Dermis blood vessel endothelial cell (primary cell): Measurements from ENCODE around the gene IFI27L2. TPM values are rescaled to one million over a fixed set of nuclear protein-coding genes. Genes with fewer than 3 reads are reported as not detected.

Source experiments
- DNase-seq: peaks from one replicate; pipeline ENCODE4 v3.0.0; 2010
- total RNA-seq: library from RNA; depleted of rRNA; stranded (reverse); fragments of >200 nt; gene quantifications from 2 replicates; pipeline ENCODE4 v1.2.3, GENCODE V29; 2014

Gene IFI27L2
- total RNA-seq, 1 donor from 2014 or later = 10.2 TPM

DNA sequence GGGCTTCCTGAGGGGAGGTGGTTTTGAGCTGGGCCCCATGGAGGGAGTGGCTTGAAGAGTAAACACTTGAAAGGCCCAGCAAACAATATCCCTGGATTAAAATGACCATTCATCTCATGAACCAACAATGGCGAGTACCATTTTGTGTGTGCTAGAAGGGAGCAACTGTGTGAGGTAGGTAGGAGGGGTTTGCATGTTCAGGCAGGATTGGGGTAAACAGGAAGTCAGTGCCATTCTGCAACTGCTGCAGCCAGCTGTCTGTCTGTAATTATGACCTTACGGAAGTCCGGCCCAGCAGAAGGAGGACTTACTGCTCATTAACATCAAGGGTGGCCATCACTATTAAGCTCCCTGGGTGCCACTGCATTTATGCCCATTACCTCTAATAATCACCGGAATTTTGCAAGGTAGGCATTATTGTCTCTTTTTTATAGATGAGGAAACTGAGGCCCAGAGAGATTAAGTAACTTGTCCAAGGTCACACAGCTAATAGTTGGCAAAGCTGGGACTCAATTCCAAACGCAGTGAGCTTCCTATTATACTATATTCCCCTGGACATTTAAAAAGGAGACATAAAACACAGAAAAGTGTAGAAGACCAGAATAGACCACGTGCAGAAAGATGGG lies 16.6 kb upstream of the IFI27L2 start:
- DNase-seq = peak; percentile 15

DNA sequence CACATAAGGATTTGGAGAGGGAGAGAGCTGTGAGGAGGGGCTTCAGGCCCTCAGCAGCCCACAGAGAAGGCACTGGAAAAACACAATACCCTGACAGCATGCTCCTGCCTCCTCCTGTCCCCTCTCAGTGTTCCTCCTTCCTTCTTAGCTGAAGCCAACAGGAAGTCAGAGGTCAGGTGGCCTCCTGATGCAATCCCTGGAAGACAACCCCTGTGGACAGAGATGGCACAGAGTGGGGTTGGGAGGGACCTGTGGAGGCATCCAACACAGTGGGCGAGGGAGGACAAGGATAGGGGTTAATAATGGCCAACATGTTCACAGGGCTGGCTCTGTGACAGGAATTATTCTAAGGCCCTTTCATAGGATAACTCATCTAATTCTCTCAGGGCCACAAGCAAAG lies 15.4 kb upstream of the IFI27L2 start:
- no peak for DNase-seq

DNA sequence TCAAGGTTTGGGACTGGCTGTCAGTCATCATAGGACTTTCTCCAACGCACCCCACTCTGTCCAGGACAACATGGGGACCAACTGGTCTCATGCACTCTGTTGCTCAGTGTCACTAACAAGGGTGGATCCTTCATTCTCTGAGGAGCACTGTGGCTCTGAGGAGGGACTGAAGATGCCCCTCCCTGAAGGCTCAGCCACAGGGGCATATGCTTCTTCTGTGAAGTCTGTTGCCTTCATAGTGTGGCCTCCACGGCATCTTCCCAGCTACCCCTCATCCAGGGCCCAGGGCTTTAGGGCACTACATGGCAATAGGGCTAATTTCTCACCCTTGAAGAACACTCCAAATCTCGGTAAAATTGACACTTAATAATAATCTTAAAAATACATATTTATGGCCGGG lies 14.3 kb upstream of the IFI27L2 start:
- DNase-seq = no peak

DNA sequence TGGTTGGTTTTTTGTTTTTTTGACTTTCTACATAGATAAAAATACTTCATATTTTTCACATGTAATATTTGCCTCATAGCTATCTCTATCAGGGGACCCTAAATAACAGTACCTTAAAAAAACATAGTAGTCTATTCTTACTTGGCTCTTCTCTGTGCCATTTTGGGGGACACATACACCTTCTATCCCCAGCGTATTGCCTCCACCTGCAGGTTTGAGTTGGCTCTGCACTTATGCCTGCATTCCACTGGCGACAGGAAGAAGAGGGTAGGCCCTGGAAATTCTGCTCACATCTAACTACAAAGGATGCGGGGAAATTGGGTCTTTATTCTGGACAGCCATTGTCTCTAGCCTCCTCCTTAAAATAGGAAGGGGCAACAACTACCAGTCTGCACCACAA lies 13.8 kb upstream of the IFI27L2 start:
- peak; percentile 41 for DNase-seq

DNA sequence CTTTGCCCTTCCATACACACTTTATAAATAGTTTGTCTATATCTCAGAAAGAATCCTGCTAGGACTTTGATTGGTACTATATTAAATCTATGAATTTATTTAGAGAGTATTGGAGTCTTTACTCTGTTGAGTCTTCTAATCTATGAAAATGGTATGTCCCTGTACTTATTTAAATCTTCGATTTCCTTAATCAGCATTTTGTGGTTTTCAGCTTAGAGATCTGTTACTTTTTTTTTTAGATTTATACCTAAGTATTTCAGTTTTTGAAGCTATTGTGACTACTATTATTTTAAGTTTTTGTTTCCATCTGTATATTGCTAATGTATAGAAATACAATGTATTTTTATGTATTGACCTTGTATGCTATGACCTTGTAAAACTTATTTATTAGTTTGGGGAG lies 13.4 kb upstream of the IFI27L2 start:
- DNase-seq = no peak

DNA sequence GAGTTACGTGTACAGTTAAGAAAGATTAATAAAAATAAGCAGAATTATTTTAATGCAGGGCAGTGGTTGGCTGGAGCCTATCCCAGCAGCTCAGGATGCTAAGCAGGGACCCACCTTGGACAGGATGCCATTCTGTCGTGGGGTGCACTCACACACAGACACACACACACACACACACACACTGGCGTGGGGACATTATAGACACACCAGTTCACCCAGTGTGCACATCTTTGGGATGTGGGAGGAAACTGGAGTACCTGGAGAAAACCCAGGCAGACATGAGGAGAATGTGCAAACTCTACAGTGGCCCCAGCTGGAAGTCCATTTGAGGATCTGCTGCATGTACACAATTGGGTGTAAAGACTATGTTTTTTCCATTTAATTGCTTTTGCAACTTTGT lies 12.8 kb upstream of the IFI27L2 start:
- DNase-seq = no peak

DNA sequence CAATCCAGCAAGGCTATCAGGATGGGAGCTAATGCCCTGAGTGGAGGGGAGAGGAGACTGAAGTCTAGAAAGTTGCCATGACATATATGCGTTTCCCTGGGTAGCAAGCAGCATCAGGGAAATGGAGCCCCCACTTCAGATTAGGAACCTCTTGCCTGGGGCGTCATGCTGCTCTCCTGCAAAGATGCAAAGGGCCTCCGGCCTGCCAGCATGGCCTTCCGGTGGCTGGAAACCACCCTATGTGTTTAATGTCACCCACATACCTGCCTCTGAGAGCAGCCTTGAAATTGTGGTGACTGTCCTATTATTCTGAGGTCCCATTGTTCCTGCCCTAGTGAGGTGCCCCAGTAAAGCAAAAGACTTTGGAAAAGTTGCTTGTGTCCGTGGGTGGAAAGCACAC lies 10.0 kb upstream of the IFI27L2 start:
- DNase-seq = no peak

DNA sequence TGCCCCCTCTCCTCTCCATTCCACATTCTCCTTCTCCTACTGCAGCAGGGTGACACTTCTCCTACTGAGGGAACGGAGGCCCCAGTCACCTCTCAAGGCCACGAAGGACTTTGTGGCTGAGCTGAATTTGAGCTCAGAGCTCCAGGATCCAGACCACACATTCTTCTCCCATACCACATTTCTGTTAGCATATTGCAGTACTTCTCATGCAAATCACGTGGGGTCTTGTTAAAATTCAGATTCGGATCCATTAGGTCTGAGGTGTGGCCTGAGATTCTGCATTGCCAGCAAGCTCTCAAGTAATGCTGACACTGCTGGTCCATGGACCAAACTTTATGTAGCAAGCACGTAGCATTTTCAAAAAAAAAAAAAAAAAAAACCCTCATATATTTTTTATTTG lies 9.6 kb upstream of the IFI27L2 start:
- no peak for DNase-seq

DNA sequence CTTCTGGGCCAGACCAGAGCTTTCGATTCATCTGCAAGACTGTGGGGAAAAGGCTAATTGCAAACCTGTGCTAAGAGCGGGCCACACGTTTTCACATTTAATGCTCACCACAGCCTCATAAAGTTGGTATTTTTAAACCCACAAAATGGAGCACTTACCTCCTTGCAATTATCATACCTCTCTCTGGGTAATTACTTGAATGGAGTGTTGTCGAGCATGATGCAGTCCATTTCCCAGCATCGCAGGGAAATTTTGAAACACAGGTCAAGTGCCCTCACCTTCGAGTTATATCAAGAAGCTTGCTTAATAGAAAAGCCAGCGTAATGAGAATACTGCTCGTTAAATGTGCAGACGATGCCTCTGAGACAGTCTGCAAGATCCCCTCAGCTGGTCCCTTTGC lies 8.8 kb upstream of the IFI27L2 start:
- no peak for DNase-seq

DNA sequence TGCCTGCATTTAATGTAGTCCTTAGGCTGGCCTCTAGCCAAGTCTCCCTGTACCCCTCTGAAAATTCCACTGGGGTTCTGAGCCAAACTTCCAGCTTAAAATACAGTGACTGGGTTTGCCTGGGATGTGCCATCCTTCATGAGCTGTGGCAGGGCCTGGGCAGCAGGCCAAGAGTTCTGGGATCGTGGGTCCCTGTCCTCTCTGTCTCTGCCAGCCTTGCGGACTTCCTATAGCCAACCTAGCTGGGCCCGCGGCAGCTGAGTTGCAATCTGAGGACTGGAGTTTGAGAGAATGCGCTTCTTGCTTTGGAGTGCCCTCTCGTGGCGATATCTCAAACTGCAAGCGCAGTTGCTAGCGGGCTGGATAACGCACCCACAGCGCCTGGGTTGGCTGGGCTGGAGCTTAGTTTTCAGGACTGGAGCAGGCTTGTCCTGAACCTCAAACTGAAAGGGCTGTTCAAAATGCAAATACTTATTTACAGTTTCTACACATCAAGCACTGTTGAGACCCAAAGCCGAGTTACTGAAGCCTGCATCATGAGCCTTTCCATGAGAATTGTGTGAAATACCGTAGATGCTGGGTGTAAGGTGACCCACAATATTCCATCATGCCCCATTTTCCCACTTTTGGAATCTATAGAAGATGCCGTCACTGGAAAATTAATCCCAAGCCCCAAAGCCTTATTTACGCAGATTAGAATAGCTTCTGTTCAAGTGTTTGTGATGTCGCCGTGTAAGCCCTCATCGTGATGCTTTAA lies 7.3 kb upstream of the IFI27L2 start:
- DNase-seq = peak; percentile 90

DNA sequence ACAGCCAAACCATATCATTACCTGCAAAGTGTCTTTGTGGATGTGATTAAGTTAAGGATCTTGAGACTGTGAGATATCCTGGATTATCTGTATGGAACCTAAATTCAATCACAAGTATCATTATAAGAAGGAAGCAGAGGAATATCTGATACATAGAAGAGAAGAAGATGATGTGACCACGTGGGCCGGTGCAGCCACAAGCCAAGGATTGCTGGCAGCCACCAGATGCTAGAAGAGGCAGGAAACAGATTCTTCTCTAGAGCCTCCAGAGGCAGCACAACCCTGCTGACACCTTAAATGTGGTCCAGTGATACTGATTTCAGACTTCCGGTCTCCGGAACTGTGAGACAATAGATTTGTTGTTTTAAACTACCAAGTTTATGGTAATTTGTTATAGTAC lies 6.1 kb upstream of the IFI27L2 start:
- no peak for DNase-seq

DNA sequence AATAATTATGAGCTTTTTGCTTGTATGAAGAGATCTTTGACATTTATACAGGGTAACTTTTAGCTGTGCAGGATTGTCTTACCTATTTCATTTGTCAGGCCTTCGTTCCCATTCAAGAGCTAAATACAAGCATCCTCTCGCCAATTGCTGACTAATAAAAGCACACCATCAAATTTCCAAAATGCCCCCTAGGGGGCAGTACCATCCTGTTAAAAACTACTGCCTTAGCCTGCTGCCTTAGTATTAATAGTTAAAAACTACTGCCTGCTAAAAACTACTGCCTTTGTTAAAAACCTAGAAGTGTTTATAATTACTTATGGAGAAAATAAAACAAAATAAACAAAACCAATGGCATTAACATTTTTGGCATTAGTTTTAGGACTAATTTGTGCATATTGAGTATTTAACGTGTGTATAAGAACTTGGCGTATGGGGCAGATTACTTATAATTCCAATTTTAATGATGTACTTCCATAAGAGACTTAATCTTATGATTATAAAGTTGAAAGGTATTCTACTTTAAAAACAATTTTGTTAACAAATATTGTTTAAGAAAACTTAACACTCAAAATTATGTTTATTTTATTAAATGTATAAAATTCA lies 3.0 kb upstream of the IFI27L2 start:
- peak; percentile 78 for DNase-seq

DNA sequence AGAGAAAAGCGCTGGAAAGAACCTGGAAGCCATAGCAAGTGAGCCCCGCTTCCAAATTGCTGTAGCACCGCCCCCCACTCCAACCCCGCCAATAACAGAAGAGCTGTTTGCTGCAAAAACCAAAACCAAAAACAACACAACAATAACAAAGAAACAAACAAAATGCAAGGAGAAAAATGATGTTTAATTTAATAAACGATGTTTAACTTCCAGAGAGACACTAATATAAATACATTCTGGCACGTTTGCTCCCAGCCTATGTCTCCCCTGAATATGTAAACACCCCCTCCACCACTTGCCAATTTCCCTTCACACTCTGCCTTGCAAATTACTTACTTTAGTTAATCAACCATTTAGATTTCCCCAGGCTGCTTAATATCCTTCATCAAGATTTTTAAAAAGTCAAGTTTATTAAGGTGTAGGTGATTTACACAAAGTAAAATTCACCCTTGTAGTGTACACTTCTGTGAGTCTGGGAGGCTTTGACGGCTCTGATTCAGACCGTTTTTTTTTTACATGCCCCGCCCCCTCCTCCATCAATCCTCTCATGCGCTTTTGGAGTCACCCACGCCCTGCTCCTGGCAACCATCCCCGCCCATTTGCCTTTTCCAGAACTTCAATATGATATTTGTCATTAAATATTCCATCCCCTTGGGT lies 482 bp upstream of the IFI27L2 start:
- DNase-seq = peak; percentile 49

DNA sequence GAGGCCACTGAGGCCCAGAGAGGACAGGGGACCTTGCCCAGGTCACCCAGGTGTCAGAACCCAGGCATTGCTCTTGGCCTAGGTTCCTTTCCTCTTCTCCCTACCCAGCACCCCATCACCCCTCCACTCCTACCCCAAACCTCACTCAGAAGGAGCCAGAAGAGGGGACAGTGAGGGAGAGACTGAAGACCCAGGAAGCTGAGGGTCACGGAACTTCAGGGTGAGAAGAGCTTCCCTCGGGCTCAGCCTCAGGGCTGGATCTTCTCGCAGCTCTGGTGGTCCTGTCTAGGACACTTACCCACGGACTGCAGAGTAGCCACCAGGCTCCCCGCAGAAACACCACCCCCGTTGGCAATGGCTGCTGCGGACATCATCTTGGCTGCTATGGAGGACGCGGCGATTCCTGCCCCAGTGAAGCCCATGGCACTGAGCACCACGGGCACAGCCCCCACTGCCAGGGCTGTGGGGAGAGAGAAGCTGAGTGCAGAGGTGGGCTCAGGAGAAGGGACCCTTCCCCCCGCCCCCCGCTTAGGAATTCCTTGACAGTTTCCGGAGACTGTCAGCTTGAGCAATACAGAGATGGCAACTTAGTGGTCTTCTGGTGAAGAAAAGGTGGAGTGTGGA lies 1.1 kb downstream of the IFI27L2 start:
- DNase-seq = no peak

DNA sequence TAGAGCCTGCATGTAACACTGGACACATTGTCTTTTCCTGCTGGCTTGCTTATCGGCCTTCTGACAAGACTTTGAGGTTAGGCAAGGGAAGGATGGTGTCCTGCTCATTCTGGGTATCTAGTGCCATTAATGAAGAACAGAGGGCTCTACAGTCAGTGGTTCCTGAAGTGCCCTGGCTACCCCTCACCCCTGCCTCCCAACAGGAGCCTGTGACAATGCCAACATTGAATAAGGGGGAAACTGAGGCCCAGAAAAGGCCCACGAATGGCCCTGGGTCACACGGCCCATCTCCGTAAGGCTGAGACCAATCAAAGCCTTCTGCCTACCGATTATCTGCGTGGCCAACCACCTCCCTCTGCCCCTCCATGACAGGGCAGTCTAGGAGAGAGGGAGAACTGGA lies 2.1 kb downstream of the IFI27L2 start:
- no peak for DNase-seq

DNA sequence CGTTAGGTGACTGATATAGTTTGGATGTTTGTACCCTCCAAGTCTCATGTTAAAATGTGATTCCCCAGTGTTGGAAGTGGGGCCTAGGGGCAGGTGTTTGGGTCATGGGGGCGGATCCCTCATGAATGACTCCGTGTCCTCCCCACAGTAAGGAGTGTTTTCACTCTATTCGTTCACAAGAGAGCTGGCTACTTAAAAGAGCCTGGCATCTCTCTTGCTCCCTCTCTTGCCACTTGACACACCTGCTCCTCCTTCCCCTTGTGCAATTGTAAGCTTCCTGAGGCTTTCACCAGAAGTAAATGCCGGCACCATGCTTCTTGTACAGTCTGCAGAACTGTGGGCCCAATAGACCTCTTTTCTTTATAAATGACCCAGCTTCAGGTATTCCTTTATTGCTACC lies 2.6 kb downstream of the IFI27L2 start:
- DNase-seq = no peak

DNA sequence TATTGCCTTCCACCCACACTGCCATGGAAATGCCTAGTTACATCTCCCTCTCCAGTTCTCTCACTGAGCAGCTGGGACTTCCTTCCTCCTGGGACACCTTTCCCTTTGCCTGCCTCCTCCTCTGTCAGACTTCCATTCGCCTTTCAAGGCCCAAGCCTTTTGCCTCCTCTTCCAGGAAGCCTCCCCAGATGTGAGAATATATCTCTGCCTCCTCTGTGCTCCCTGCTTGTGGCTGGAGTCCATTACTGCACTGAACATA lies 3.1 kb downstream of the IFI27L2 start:
- no peak for DNase-seq

DNA sequence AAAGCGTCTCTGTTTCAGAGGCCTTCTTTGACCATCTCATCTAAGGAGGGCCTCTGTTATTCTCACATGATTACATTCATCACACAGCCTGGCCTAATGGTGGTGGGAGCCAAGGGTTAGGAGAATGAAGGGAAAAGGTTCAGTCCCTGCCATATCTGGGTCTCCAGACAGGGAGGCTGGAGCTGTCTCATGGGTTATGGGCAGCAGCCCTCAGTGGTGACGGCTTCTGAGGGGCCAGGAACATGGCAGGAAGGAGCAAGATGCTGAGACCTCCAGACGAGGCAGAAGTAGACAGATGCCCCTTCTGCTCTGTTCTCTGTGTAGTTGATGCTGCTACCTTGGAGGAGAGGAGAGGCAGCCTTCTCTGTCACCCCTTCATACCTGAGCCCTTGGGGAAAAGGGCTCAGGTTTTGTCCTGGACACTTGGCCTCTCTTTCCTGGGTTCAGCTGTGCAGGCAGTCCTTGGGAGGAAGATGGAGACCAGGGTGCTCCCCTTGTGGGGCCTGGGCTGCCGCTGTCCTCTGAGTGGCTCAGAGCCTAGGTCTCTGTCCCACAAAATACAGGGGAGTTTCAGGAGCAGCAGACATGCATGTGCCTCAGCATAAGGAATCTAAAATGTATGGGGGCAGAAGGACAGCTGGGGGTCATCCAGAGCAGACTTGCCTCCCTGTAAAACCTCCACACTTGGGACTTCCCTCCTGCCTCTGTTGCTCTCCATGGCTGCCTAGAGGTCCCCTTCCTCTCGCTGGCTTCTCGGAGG lies 3.6 kb downstream of the IFI27L2 start:
- DNase-seq = no peak

DNA sequence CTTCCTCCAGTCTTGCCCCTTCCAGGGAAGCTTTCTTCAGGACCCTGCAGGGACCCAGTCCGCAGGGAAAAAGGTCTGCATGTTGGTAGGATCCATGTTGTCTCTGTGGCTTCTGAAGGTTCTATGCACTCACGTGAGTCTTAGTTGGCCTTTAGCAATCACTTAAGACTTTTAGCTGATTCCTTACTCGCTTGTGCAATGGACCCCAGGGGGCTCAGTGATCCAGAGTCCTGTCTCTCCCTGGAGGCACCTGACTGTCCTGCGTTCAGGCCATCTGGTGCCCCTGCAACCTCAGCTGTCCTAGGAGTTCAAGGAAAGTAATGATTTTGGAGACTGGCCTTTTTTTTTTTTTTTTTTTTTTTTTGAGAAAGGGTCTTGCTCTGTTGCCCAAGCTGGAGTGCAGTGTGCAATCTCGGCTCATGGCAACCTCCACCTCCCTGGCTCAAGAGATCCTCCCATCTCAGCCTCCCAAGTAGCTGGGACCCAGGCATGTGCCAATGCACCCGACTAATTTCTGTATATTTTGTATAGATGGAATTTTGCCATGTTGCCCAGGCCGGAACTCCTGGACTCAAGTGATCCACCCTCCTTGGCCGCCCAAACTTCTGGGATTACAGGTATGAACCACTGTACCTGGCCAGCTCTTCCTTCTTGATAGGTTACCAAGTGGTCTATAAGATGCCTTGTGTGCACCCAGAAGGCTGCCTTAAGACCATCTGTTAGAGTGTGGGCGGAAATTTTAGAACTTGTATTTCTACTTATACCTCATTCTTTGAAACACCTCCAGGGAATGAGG lies 4.6 kb downstream of the IFI27L2 start:
- DNase-seq = no peak

DNA sequence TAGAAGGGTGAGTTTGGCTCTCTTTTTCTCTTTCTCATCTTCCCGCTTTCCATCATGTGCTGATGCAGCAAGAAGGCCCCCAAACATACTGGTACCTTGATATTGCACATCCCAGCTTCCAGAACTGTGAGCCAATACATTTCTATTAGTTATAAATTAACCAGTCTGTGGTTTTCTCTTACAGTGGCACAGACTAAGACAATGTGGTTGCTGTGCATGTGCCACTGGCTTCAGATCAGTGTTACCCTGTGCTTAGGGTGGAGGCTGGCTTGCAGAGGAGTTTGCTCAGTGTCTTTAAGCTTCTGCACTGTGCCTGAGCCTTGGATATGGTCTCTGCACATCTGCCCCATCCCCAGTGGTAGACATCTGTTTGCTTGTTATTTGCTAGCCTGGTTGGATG lies 5.5 kb downstream of the IFI27L2 start:
- no peak for DNase-seq

DNA sequence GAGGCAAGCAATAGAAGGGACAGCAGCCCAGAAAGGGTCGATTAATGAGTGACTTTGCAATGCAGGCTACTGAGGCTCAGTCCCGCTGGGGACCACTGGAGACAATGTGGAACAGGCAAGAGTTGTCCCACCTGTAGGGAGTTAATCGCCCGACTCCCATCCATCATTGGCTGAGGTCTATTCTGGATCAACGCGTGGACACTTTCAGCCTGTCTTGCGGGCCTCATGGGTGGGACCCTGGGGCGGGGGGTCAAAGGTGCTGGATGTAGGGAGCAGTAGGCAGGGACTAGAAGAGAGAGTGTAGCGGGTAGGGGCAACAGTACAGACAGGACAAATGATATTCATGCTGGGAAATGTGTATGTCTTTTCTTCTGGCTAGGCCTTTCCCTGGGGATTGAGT lies 6.1 kb downstream of the IFI27L2 start:
- no peak for DNase-seq

DNA sequence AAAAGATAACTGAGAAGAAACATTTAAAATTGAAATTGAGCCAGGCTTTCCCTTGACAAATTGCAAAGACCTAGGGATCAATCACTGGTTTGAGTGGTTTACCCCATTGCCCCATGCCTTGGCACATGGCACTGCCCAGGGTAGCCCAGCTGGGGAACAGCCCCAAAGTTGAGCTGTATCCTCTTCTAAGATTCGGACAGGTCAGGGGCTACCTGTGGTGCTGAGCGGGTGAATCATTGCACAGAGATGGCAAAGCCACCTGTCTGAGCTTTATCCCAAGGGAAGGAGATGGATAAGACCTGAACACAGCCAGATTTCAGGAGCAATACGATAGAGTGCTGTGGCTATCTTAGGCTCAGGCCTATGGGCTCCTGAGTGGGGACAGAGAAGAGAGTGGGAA lies 7.0 kb downstream of the IFI27L2 start:
- DNase-seq = no peak
